Measurements from ENCODE around the gene ADRA2B. TPM values are rescaled to one million over a fixed set of nuclear protein-coding genes. Genes with fewer than 3 reads are reported as not detected.
"Not testable (repeated sequence)": the region's sequence is repeated elsewhere in the genome, so short reads cannot be mapped to it uniquely, and the experiment has no call there.

Gene ADRA2B
- total RNA-seq, 2 donors from 2014 or later: 3.5 to 4.5 TPM

DNA sequence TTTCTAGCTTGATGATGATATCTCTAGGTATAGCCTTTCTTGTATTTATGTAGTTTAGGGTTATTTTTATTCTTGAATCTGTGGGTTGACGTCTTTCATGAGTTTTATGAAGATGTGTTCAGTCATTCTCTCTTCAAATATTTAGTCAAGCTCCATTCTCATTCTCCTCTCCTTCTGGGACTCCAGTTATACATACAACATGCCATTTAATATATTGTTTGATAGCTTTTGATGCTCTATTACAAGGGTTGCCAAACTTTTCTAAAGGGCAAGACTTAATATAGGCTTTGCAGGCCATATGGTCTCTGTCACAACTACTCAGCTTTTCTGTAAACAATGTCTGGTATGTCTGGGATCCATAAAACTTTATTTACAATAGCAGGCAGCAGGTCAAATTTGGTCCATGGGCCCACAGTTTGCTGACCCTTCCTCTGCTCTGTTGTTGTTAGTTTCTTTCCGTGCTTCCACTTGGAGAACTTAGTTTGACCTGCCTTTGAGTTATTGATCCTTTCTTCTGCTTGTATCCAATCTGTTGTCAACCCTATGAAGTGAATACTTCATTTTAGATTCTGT lies 41.1 kb downstream of the ADRA2B start:
- Histone ChIP-seq H3K9me3 (no peaks in the 10 kb centered on the region), H3K4me1 (ENCODE audit: control insufficient read depth in 1 of 2, low read depth in 2 of 2) (peaks cover 0 to 2% of the 10 kb centered on the region in 2 donors), H3K27ac (no peak overlapping the region), H3K27me3 (replicated peaks; ENCODE audit: insufficient read depth) (no peaks in the 10 kb centered on the region), H3K4me3 (no peak overlapping the region), H3K36me3 (no peaks in the 10 kb centered on the region)
- TF ChIP-seq CTCF (IDR thresholded peaks at IDR 0.05): no peak
- DNase-seq (ENCODE audit: low spot score) (no peak), ATAC-seq (ENCODE audit: insufficient number of reproducible peaks, low FRiP score, low read depth) (no peak)

GRCh38 chr2:96074156-96074555 lies 42.2 kb downstream of the ADRA2B start:
- no peaks in the 10 kb centered on the region for H3K9me3 ChIP-seq
- H3K27me3 ChIP-seq (replicated peaks; ENCODE audit: insufficient read depth): no peaks in the 10 kb centered on the region
- H3K27ac ChIP-seq: no peak overlapping the region
- H3K36me3 ChIP-seq: no peaks in the 10 kb centered on the region
- no peak overlapping the region for H3K4me3 ChIP-seq
- no peak for DNase-seq (ENCODE audit: low spot score)
- no peak for ATAC-seq (ENCODE audit: insufficient number of reproducible peaks, low FRiP score, low read depth)
- peaks cover 0 to 4% of the 10 kb centered on the region in 2 donors for H3K4me1 ChIP-seq (ENCODE audit: control insufficient read depth in 1 of 2, low read depth in 2 of 2)
- no peak for TF ChIP-seq CTCF (IDR thresholded peaks at IDR 0.05)

DNA sequence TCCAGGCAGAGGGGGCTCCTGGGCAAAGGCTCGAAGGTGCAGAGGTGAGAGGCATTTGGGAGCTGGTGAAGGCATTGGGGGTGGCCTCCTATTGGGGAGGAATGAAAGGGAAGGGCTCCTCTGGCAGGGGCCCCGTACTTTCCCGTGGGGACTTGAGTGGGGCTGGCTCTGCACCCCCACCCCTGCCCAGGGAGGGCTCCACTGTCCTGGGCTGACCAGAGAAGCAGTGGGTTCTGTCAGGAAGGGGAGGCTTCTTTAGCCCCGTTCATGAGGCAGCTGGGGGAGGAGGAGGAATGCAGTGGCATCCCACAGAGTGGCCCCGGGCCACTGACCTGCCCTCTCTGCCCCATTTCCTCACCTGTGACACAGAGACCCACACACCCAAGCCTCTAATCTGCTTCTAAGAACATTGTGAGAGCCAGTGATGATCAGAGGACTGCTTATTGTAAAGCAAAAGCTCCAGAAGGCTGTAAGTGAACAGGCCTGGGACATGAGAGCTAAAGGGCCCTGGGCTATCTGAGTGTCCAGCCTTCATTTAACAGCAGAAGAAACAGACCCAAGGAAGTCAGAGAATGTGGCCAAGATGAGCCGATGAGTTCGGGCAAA lies 43.1 kb downstream of the ADRA2B start:
- DNase-seq (ENCODE audit: low spot score): no peak
- H3K4me1 ChIP-seq (ENCODE audit: control insufficient read depth in 1 of 2, low read depth in 2 of 2): peaks cover 0 to 4% of the 10 kb centered on the region in 2 donors
- H3K27me3 ChIP-seq (replicated peaks; ENCODE audit: insufficient read depth): no peaks in the 10 kb centered on the region
- no peaks in the 10 kb centered on the region for H3K36me3 ChIP-seq
- no peaks in the 10 kb centered on the region for H3K9me3 ChIP-seq
- H3K27ac ChIP-seq: no peak overlapping the region
- no peak for TF ChIP-seq CTCF (IDR thresholded peaks at IDR 0.05)
- no peak overlapping the region for H3K4me3 ChIP-seq
- no peak for ATAC-seq (ENCODE audit: insufficient number of reproducible peaks, low FRiP score, low read depth)

- no peak overlapping the region for H3K27ac ChIP-seq
- H3K36me3 ChIP-seq: no peaks in the 10 kb centered on the region
- no peak for DNase-seq (ENCODE audit: low spot score)
- H3K4me3 ChIP-seq: no peak overlapping the region
- no peaks in the 10 kb centered on the region for H3K27me3 ChIP-seq (replicated peaks; ENCODE audit: insufficient read depth)
- no peaks in the 10 kb centered on the region for H3K9me3 ChIP-seq
- H3K4me1 ChIP-seq (ENCODE audit: control insufficient read depth in 1 of 2, low read depth in 2 of 2): peaks cover 0 to 4% of the 10 kb centered on the region in 2 donors
- no peak for ATAC-seq (ENCODE audit: insufficient number of reproducible peaks, low FRiP score, low read depth)
- no peak for TF ChIP-seq CTCF (IDR thresholded peaks at IDR 0.05)
Observed at GRCh38 chr2:96072746-96073145, 43.6 kb downstream of the ADRA2B start.

DNA sequence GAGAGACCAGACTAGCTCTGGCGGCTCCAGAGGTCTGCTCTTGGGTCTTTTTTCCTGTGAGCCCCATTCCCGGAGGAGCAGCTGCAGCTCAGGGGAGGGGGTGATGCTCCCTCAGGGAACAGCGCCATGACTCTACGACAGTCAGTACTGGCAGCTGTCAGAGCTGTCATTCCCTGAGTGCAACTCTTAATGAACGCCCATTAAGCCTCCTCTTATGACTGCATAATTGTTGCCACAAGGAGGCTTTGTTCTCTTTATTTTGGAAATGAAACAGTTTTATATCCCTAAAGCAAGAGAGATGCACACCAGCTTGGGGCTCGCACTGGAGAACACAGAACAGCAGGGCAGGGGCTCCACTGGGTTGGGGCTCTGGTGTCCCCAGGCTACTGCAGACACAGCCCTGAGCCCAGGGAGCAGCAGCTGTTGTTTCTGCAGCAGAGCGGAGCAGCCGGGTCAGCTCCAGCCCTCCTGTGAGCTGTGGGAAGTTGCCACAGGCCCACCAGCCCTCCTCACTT lies 44.3 kb downstream of the ADRA2B start:
- H3K4me1 ChIP-seq (ENCODE audit: control insufficient read depth in 1 of 2, low read depth in 2 of 2); H3K27me3 ChIP-seq (replicated peaks; ENCODE audit: insufficient read depth); ATAC-seq (ENCODE audit: insufficient number of reproducible peaks, low FRiP score, low read depth); H3K4me3 ChIP-seq; DNase-seq (ENCODE audit: low spot score); H3K9me3 ChIP-seq; H3K36me3 ChIP-seq: not testable (repeated sequence)
- peak overlapping the region in 1 of 2 donors; percentile 41 for H3K27ac ChIP-seq

DNA sequence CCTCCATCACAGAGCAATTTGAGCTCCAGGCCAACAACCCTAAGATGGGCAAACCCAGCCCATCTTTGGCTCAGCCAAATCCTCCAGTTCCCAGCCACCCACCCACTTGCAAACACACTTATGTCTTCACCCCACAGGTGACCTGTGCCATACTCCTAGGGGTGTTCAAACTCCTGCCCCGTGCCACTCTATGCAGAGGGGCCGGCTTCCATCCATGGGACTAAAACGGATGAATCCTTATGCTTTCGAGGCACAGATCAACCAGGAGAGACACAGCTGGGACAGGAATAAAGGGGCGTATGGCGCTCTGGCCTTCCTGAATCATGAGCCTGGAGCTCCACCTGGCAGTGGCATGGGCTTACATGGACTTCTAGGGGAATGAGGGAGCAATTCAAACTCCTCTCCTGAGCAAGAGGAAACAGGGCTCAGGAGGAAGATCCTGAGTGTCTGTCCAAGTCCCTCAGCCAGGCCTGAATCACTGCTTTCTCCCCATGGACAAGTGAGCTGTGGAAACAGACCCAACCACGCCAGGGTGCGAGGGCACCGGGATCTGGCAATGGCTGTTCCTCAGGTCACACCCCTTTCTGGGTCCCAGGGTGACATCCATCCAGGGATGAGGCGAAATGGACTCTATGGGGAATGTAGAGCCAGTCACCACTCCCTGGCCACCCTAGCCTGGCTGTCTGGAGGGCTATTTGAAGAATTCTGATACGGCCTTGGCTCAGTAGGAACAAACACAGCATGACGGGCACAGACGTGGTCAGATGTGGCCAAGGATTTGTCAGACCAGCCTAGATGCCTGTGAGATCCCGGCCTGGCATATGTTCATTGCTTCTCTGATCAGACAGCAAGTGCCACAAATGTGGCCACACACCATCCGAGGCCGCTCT lies 45.0 kb downstream of the ADRA2B start:
- H3K36me3 ChIP-seq; ATAC-seq (ENCODE audit: insufficient number of reproducible peaks, low FRiP score, low read depth); H3K4me1 ChIP-seq (ENCODE audit: control insufficient read depth in 1 of 2, low read depth in 2 of 2); H3K27me3 ChIP-seq (replicated peaks; ENCODE audit: insufficient read depth); H3K4me3 ChIP-seq; H3K9me3 ChIP-seq; DNase-seq (ENCODE audit: low spot score): not testable (repeated sequence)
- peak overlapping the region in 1 of 2 donors; percentile 41 for H3K27ac ChIP-seq

DNA sequence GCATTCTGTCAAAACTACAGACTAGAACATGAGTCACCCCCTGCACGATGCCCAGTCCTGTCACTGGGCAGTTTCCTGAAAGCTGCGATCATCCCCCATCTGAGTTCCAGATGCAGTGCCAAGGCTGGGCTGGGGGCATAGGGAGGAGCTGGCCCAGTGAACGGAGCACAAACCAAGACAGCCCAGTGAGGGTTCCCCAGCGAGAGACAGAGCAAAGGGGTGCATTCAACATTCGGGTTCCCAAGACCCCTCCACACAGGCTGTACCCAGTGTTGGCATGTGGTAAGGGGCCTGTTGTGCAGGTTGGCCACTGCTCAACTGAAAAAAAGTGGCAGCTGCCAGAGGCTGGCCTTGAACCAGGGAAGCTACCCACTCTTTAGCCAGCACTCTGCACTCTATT lies 46.0 kb downstream of the ADRA2B start:
- H3K27me3 ChIP-seq (replicated peaks; ENCODE audit: insufficient read depth); H3K4me1 ChIP-seq (ENCODE audit: control insufficient read depth in 1 of 2, low read depth in 2 of 2); H3K4me3 ChIP-seq; H3K36me3 ChIP-seq; H3K27ac ChIP-seq; ATAC-seq (ENCODE audit: insufficient number of reproducible peaks, low FRiP score, low read depth); DNase-seq (ENCODE audit: low spot score); H3K9me3 ChIP-seq: not testable (repeated sequence)

DNA sequence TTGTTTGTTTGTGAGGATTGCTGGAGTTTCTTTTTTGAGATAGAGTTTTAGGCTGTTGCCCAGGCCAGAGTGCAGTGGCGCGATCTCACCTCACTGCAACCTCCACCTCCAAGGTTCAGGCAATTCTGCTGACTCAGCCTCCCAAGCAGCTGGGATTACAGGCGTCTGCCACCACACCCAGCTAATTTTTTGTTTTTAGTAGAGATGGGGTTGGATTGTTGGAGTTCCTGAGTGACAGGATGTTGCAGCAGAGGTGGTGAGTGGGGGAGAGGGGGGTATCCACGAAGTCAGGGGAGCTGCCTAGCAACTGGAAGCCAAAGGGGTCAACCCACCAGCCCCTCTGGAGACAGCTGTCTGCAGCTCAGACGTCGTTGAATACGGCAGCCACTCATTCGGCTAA lies 46.5 kb downstream of the ADRA2B start:
- not testable (repeated sequence) for H3K27ac ChIP-seq; H3K4me3 ChIP-seq; H3K9me3 ChIP-seq; DNase-seq (ENCODE audit: low spot score); H3K36me3 ChIP-seq; H3K4me1 ChIP-seq (ENCODE audit: control insufficient read depth in 1 of 2, low read depth in 2 of 2); H3K27me3 ChIP-seq (replicated peaks; ENCODE audit: insufficient read depth); ATAC-seq (ENCODE audit: insufficient number of reproducible peaks, low FRiP score, low read depth)

Data from thoracic aorta (tissue), 2 donors.